ENCODE measurements around the gene TIMM8A.

Gene TIMM8A, protein sequence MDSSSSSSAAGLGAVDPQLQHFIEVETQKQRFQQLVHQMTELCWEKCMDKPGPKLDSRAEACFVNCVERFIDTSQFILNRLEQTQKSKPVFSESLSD

GRCh38 chrX:101348452-101349192, at the start of gene TIMM8A:
TIMM8A (minus strand) TSS chrX:101348742; CDS start chrX:101348664, 78 bp downstream.
- TF ChIP-seq, protein P1, sequence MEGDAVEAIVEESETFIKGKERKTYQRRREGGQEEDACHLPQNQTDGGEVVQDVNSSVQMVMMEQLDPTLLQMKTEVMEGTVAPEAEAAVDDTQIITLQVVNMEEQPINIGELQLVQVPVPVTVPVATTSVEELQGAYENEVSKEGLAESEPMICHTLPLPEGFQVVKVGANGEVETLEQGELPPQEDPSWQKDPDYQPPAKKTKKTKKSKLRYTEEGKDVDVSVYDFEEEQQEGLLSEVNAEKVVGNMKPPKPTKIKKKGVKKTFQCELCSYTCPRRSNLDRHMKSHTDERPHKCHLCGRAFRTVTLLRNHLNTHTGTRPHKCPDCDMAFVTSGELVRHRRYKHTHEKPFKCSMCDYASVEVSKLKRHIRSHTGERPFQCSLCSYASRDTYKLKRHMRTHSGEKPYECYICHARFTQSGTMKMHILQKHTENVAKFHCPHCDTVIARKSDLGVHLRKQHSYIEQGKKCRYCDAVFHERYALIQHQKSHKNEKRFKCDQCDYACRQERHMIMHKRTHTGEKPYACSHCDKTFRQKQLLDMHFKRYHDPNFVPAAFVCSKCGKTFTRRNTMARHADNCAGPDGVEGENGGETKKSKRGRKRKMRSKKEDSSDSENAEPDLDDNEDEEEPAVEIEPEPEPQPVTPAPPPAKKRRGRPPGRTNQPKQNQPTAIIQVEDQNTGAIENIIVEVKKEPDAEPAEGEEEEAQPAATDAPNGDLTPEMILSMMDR (IDR thresholded peaks at IDR 0.05), result no peak

DNA sequence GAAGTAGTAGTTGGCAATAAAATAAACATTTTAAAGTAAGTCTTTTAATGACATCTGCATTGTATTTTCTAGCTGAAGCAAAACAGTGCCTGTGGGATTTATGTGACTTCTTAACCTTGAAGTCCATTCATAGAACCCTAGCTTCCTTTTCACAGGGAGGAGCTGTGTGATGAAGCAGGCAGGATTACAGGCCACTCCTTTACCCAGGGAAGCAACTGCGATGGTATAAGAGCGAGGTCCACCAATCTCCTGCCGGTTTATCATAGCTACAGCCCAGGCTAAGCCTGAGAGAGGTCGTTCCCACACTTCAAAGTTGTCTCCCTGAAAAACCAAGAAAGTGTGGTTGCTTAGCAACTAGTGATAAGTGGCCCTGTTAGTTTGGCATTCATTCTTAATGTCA, 49.2 kb upstream of the TIMM8A start:
- TF ChIP-seq, protein P1 (IDR thresholded peaks at IDR 0.05), result no peak

- TF ChIP-seq, protein P1 (IDR thresholded peaks at IDR 0.05), result no peak
Observed at GRCh38 chrX:101395789-101396188, 47.2 kb upstream of the TIMM8A start.

DNA sequence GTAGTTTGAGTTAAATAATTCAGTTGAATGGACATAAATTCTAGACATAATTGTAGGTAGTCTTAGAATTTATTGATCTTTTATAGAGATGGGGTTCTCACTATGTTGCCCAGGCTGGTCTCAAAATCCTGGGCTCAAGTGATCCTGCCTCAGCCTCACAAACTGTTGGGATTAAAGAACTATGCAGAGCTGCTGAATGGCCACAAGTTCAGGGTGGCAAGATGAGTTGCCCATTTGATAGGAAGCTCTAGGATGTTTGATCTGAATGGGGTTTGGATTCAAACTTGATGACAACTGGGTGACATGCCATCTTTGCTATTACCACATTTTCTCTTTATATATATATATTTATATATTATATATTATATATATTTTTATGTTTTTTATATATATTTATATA, 45.8 kb upstream of the TIMM8A start:
- TF ChIP-seq, protein P1 (IDR thresholded peaks at IDR 0.05), result no peak

DNA sequence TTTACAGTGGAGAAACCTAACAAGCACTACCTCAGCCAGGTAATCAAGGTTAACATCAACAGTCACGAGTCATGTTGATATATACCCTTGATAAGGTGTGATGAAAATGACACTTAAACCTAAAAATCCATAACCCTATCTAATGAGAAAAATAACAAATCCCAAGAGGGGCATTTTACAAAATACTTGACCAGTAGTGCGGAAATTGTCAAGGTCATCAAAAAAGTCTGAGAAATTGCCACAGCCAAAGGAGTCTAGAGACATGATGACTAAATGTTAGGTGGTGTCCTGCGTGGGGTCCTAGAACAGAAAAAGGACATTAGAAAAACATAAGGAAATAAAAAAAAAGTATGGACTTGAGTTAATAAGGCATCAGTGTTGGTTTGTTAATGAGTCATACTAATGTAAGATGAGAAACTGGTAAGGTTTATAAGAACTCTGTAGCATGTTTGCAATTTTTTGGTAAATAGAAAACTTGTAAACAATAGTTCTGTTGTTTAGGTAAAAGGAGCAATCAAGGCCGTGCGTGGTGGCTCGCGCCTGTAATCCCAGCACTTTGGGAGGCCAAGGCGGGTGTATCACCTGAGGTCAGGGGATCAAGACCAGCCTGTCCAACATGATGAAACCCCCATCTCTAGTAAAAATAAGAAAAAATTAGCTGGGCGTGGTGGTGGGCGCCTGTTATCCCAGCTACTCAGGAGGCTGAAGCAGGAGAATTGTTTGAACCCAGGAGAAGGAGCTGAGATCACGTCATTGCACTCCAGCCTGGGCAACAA, 45.2 kb upstream of the TIMM8A start:
- TF ChIP-seq, protein P1 (IDR thresholded peaks at IDR 0.05), result no peak

DNA sequence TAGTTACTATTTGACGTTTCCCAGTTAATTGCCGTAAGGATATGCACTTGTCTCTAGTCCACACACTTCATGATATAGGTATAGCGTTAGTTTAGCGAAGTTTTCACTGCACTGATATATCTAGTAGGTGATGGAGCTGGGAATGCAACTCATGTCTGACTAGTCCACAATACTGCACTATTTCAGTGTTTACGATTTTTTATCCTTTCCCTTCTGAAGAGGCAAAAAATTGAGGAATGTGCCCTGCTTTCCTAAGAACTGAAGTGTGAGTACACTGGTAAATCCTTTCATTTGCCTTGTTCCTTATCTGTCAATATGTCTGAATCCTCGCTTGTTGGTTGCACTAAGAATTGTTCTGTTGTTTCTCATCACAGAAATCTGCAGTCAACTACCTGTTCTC, 43.3 kb upstream of the TIMM8A start:
- TF ChIP-seq, protein P1 (IDR thresholded peaks at IDR 0.05), result no peak

- TF ChIP-seq, protein P1 (IDR thresholded peaks at IDR 0.05), result peak; percentile 67
Observed at GRCh38 chrX:101390664-101391525, 42.4 kb upstream of the TIMM8A start, which contains the start of gene RPL36A. RPL36A (plus strand) TSS chrX:101391011; CDS start chrX:101391044, 33 bp downstream.
